ENCODE measurements around the gene CHKA. TPM values are rescaled to one million over a fixed set of nuclear protein-coding genes. Genes with fewer than 3 reads are reported as not detected.

Gene CHKA
- total and polyA plus RNA-seq, 2 experiments from 2014 or later = 3.6 to 4.2 TPM

DNA sequence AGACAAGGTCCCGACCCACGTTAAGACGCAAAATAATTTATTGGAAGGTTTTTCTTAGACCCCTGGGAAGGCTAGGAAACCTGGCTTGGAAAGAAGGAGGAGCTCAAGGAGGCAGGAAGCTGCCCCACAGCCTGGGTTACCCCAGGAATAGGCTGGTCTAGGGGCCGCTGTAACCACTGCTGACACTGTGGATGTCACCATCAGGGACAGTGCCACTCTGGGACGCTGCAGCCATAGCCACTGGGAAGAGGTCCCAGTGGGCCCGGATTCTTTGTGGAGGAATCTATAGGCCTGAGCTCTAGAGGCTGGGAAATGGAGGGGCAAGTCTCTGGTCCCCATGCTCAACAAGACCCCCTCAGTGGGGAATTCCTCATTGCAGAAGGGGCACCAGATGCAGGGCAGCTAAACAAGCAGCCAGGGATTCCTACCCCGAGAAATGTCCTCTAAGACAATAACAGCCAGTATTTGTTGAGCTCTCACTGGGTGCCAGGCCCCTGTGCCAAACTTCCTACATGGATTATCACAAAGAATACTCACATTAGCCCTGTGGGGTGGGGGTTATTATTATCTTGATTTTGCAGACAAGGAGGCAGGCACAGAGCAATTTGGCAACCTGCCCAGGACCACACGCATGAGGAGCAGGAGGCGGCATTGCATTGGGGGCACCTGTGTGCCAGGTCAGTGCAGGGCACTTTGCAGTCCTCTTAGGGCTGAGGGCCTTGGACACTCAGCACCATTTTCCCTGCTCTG is 19.5 kb upstream of the CHKA start:
- no peaks in the 10 kb centered on the region for H3K36me3 ChIP-seq (ENCODE audit: low read depth)
- no peak overlapping the region for H3K4me2 ChIP-seq (ENCODE audit: unreplicated experiment)
- in situ Hi-C loops (cut with MboI) = no loop called here
- H3K27ac ChIP-seq = no peak overlapping the region
- no peaks in the 10 kb centered on the region for H3K27me3 ChIP-seq (replicated peaks; ENCODE audit: insufficient read depth)
- no peaks in the 10 kb centered on the region for H3K4me1 ChIP-seq (ENCODE audit: insufficient read depth)
- no peaks in the 10 kb centered on the region for H4K20me1 ChIP-seq (ENCODE audit: insufficient read depth)
- no peak for DNase-seq
- TF ChIP-seq EZH2 (IDR thresholded peaks at IDR 0.05; ENCODE audit: insufficient read depth, poor library complexity, severe bottlenecking) (no peak), EZH2phosphoT487 (IDR thresholded peaks at IDR 0.05; ENCODE audit: insufficient read depth, low read depth) (no peak)
- no peaks in the 10 kb centered on the region for H3K9me2 ChIP-seq (ENCODE audit: insufficient read depth)
- H3K79me2 ChIP-seq (ENCODE audit: insufficient read depth) = no peaks in the 10 kb centered on the region
- WGBS, 2 experiments (ENCODE audit: low coverage in 1 of 2, low lambda C conversion rate in 2 of 2, missing lambda C conversion rate in 2 of 2) = 67 to 74% methylated on average over 9 of the region's 9 CpGs
- H3K9ac ChIP-seq = no peak overlapping the region
- no peaks in the 10 kb centered on the region for H3F3A ChIP-seq (ENCODE audit: insufficient read depth)
- no peak overlapping the region for H2AFZ ChIP-seq
- no peak overlapping the region for H3K4me3 ChIP-seq
- H3K9me3 ChIP-seq (ENCODE audit: low read depth) = no peaks in the 10 kb centered on the region

DNA sequence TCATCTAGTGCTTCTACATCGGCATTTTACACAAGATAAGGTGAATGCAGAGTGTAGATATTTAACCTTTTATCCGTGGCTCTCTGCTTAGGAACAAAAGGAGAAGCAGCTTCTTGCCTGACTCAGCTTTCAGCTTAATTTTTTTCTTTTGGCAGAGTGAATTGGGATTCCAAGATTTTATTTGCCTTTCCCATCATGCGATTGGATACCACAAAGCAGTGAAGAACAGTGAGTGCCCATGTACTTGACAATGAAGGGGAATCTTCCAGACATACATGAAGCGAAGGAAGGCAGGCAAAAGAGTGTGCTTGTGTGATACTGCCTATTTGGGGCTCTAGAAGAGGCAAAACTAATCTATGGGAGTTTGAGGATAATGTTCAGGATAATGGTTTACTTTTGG is 17.0 kb upstream of the CHKA start:
- no peaks in the 10 kb centered on the region for H3F3A ChIP-seq (ENCODE audit: insufficient read depth)
- H3K36me3 ChIP-seq (ENCODE audit: low read depth) = no peaks in the 10 kb centered on the region
- WGBS, 2 experiments (ENCODE audit: low coverage in 1 of 2, low lambda C conversion rate in 2 of 2, missing lambda C conversion rate in 2 of 2) = 6 to 11% methylated on average over 4 of the region's 4 CpGs
- H2AFZ ChIP-seq = peak overlapping the region; percentile 78
- no peaks in the 10 kb centered on the region for H3K9me3 ChIP-seq (ENCODE audit: low read depth)
- H3K27ac ChIP-seq = no peak overlapping the region
- H3K9ac ChIP-seq = peak overlapping the region; percentile 47
- H3K4me1 ChIP-seq (ENCODE audit: insufficient read depth) = no peaks in the 10 kb centered on the region
- H4K20me1 ChIP-seq (ENCODE audit: insufficient read depth) = no peaks in the 10 kb centered on the region
- peak; percentile 17 for DNase-seq
- no peak for TF ChIP-seq EZH2phosphoT487 (IDR thresholded peaks at IDR 0.05; ENCODE audit: insufficient read depth, low read depth)
- no peak for TF ChIP-seq EZH2 (IDR thresholded peaks at IDR 0.05; ENCODE audit: insufficient read depth, poor library complexity, severe bottlenecking)
- H3K9me2 ChIP-seq (ENCODE audit: insufficient read depth) = no peaks in the 10 kb centered on the region
- peak overlapping the region; percentile 52 for H3K4me3 ChIP-seq
- peak overlapping the region; percentile 66 for H3K4me2 ChIP-seq (ENCODE audit: unreplicated experiment)
- no peaks in the 10 kb centered on the region for H3K79me2 ChIP-seq (ENCODE audit: insufficient read depth)
- no peaks in the 10 kb centered on the region for H3K27me3 ChIP-seq (replicated peaks; ENCODE audit: insufficient read depth)
- in situ Hi-C loops (cut with MboI) = no loop called here

DNA sequence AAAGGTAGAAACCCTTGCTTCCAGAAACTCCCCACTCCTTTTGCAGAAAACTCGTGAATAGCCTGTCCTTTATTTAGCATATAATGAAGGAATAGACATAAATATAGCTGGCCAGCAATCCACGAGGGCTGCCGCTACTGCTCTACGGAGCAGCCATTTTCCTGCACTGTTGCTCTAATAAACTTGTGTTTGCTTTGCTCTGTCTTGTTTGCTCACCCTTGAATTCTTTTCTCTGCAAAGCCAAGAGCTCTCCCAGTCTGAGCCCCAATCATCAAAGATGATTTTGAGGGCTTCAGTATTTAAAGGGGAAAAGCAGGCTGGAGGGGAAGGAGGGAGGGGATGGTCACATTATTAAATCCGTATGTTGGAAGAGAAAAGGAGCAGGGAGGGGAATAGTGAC is 16.6 kb upstream of the CHKA start:
- Histone ChIP-seq H3K9ac (peak overlapping the region; percentile 47), H3K4me1 (ENCODE audit: insufficient read depth) (no peaks in the 10 kb centered on the region), H3K4me2 (ENCODE audit: unreplicated experiment) (peak overlapping the region; percentile 66), H3K9me2 (ENCODE audit: insufficient read depth) (no peaks in the 10 kb centered on the region), H2AFZ (peak overlapping the region; percentile 78), H4K20me1 (ENCODE audit: insufficient read depth) (no peaks in the 10 kb centered on the region), H3F3A (ENCODE audit: insufficient read depth) (no peaks in the 10 kb centered on the region), H3K27me3 (replicated peaks; ENCODE audit: insufficient read depth) (no peaks in the 10 kb centered on the region), H3K4me3 (peak overlapping the region; percentile 52), H3K79me2 (ENCODE audit: insufficient read depth) (no peaks in the 10 kb centered on the region), H3K9me3 (ENCODE audit: low read depth) (no peaks in the 10 kb centered on the region), H3K36me3 (ENCODE audit: low read depth) (no peaks in the 10 kb centered on the region), H3K27ac (no peak overlapping the region)
- TF ChIP-seq EZH2phosphoT487 (IDR thresholded peaks at IDR 0.05; ENCODE audit: insufficient read depth, low read depth) (no peak), EZH2 (IDR thresholded peaks at IDR 0.05; ENCODE audit: insufficient read depth, poor library complexity, severe bottlenecking) (no peak)
- in situ Hi-C loops (cut with MboI) = no loop called here
- WGBS, 2 experiments (ENCODE audit: low coverage in 1 of 2, low lambda C conversion rate in 2 of 2, missing lambda C conversion rate in 2 of 2) = 8 to 15% methylated on average over 5 of the region's 5 CpGs
- DNase-seq = peak; percentile 35

DNA sequence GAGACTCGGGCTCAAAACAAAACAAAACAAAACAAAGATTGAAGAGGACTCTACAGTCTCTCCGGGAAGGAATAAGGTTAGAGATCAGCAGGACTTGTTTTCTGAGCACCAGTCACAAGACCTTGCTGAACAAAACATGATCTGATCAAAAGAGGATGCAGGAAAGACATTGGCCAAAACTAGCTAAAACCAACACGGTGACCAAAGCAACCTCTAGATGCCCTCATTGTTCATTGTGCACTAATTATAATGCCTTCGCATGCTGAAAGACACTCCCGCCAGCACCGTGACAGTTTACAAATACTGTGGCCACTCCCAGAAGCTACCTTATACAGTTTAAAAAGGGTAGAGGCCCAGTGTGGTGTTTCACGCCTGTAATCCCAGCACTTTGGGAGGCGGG is 15.7 kb upstream of the CHKA start:
- no peaks in the 10 kb centered on the region for H3K9me3 ChIP-seq (ENCODE audit: low read depth)
- 89 to 91% methylated on average over 8 of the region's 8 CpGs for WGBS, 2 experiments (ENCODE audit: low coverage in 1 of 2, low lambda C conversion rate in 2 of 2, missing lambda C conversion rate in 2 of 2)
- no peak overlapping the region for H2AFZ ChIP-seq
- no peaks in the 10 kb centered on the region for H3K79me2 ChIP-seq (ENCODE audit: insufficient read depth)
- H3K27ac ChIP-seq = no peak overlapping the region
- H3K9ac ChIP-seq = no peak overlapping the region
- H3K4me1 ChIP-seq (ENCODE audit: insufficient read depth) = no peaks in the 10 kb centered on the region
- no peaks in the 10 kb centered on the region for H4K20me1 ChIP-seq (ENCODE audit: insufficient read depth)
- no peaks in the 10 kb centered on the region for H3K9me2 ChIP-seq (ENCODE audit: insufficient read depth)
- no peaks in the 10 kb centered on the region for H3K27me3 ChIP-seq (replicated peaks; ENCODE audit: insufficient read depth)
- H3K36me3 ChIP-seq (ENCODE audit: low read depth) = no peaks in the 10 kb centered on the region
- no peak for TF ChIP-seq EZH2 (IDR thresholded peaks at IDR 0.05; ENCODE audit: insufficient read depth, poor library complexity, severe bottlenecking)
- no peak for TF ChIP-seq EZH2phosphoT487 (IDR thresholded peaks at IDR 0.05; ENCODE audit: insufficient read depth, low read depth)
- in situ Hi-C loops (cut with MboI) = no loop called here
- no peak overlapping the region for H3K4me2 ChIP-seq (ENCODE audit: unreplicated experiment)
- H3F3A ChIP-seq (ENCODE audit: insufficient read depth) = no peaks in the 10 kb centered on the region
- H3K4me3 ChIP-seq = no peak overlapping the region
- no peak for DNase-seq
